Activated CD8-positive, alpha-beta T cell treated with anti-CD3 and anti-CD28 coated beads, Interleukin-2, amount 10 ng/mL, durations not matched to agents 7 days and 5 days (primary cell): ENCODE measurements around the gene SDK2. TPM values are rescaled to one million over a fixed set of nuclear protein-coding genes. Genes with fewer than 3 reads are reported as not detected.
"Not testable (repeated sequence)": the region's sequence is repeated elsewhere in the genome, so short reads cannot be mapped to it uniquely, and the experiment has no call there.

Experiments
- ATAC-seq: fragments of 150-1000 bp; cut with Tn5 transposase; one replicate; pipeline ENCODE4 v1.10.0; 2021; ENCODE audit warnings: moderate library complexity
- CTCF ChIA-PET: fragments of 350-600 bp; sonication (Branson Sonifier 250); formaldehyde crosslinking; loops from one replicate; lab custom pipeline; 2021; ENCODE audit warnings: antibody characterized with exemption; lab: Charles Lee
- POLR2A ChIA-PET: fragments of 350-600 bp; sonication (Branson Sonifier 250); formaldehyde crosslinking; loops from one replicate; lab custom pipeline; 2021; ENCODE audit warnings: antibody characterized with exemption; lab: Charles Lee
- DNase-seq: peaks from one replicate; pipeline ENCODE4 v3.0.0-alpha.2; 2020
- H3K27ac Mint-ChIP-seq: one replicate; pipeline ENCODE4 v1.8.0; 2021; ENCODE audit warnings: mild to moderate bottlenecking, mixed read lengths
- H3K27me3 Mint-ChIP-seq: one replicate; pipeline ENCODE4 v1.8.0; 2021; ENCODE audit warnings: low read depth, mixed read lengths
- H3K36me3 Mint-ChIP-seq: one replicate; pipeline ENCODE4 v1.8.0; 2021; ENCODE audit warnings: low read depth, mixed read lengths
- H3K4me1 Mint-ChIP-seq: one replicate; pipeline ENCODE4 v1.8.0; 2021; ENCODE audit warnings: low read depth, mixed read lengths
- H3K4me3 Mint-ChIP-seq: one replicate; pipeline ENCODE4 v1.8.0; 2021; ENCODE audit warnings: mild to moderate bottlenecking, mixed read lengths
- H3K9me3 Mint-ChIP-seq: one replicate; pipeline ENCODE4 v1.8.0; 2022; ENCODE audit warnings: mixed read lengths; ENCODE audit not compliant: insufficient read depth
- total RNA-seq, 2 experiments: library from RNA; stranded (reverse); gene quantifications; one replicate each; pipeline ENCODE4 v1.2.3, GENCODE V29; 2021

SDK2 gene
- total RNA-seq, 2 experiments from 2014 or later: 18.4 to 20.0 TPM

DNA sequence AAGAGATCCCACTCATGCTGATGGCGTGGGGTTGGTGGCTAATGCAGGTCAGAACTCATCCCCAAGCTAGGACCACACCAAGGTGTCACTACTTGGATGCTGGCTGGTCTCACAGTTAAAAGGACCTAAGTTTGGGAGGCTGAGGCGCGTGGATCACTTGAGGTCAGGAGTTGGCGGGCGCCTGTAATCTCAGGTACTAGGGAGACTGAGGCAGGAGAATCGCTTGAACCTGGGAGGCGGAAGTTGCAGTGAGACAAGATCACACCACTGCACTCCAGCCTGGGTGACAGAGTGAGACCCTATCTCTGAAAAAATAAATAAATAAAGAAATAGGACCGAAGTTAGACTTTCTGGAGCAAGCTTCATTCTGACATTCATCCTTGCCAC lies 325.8 kb downstream of the SDK2 start:
- ATAC-seq: no peak
- ChIA-PET CTCF (interaction anchor here (0.8 to 0.9 kb wide), 2 partner anchors 11 to 52 kb away, joined by 3 read pairs; no protein-coding TSS in a partner anchor), POLR2A (no interaction called here)
- no peak overlapping the region for H3K27ac Mint-ChIP-seq
- H3K36me3 Mint-ChIP-seq: no peaks in the 10 kb centered on the region
- H3K27me3 Mint-ChIP-seq: peaks cover 6% of the 10 kb centered on the region
- no peaks in the 10 kb centered on the region for H3K4me1 Mint-ChIP-seq
- no peaks in the 10 kb centered on the region for H3K9me3 Mint-ChIP-seq
- no peak overlapping the region for H3K4me3 Mint-ChIP-seq
- DNase-seq: no peak

DNA sequence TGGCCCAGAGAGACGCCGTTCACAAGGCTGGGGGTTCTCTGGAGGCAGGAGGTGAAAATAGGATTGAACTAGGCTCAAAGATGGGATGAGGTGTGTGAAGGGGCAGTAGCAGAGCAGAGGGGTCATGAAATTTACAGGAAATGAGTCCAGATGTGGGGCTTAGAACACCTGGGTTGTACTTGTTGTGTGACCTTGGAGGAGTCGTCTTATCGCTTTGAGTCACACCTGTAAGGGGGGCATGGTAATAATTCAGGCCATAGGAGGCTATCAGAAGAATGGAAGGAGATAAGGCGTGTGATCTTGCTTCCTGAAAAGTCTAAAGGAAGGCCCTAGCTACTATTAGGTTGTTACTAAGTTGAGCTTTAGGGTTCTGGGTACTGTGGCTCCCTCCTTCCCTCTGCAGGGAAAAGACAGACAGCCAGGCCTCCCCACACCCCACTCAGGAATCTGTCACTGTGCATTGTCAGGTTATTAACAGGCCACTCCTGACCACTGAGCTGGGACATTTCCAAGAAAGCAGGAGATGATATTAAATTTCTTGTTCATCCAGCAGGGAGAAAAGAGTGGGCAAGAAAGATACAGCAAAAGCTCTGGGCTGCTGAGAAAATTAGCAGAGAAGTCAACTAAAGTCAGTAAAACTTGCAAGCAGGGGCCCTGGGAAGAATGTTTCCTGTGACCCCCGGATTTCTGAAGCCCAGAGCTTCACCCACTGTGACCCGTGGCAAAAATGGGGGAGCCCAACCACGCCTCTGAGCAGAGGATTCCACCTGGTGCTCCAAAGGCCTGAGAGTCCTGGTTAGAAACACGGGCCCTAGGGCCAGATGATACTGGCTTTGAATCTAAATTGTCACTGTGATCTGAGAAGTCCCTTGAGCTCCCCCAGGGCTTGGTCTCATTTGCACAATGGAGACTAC lies 326.5 kb downstream of the SDK2 start:
- ChIA-PET CTCF (interaction anchor here (0.5 to 0.9 kb wide), 3 partner anchors 11 to 645 kb away, joined by 3 read pairs; no protein-coding TSS in a partner anchor), POLR2A (no interaction called here)
- H3K27ac Mint-ChIP-seq: no peak overlapping the region
- no peak for ATAC-seq
- H3K4me3 Mint-ChIP-seq: no peak overlapping the region
- H3K36me3 Mint-ChIP-seq: no peaks in the 10 kb centered on the region
- no peaks in the 10 kb centered on the region for H3K9me3 Mint-ChIP-seq
- peaks cover 8% of the 10 kb centered on the region for H3K27me3 Mint-ChIP-seq
- DNase-seq: no peak
- no peaks in the 10 kb centered on the region for H3K4me1 Mint-ChIP-seq

DNA sequence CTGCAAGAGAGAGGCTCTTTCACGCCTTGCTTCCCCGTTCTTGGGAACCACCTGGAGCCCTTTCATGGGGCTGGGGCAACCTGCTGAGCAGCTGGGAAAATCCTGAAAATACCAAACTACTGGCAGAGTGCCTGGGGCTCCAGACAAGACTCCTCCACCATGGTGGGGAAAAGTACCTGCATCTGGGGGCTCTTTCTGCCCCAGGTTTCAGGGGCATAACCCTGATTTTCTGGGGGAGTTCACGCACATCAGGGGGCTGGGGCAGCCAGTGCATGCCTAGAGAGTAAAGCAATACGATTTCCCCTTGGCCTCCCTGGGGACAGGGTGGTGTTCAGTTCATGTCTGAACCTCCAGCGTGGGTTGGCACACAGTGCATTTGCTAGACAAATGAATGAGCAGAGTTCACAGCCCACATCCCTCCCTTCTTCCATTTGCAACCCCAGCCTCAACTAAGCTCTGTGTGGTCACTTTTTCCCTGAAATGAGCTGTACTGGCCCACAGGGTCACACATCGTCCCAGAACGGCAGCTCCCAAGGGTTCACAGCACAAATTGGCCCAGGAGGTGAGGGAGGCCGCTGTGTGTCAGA lies 327.2 kb downstream of the SDK2 start:
- ChIA-PET POLR2A (no interaction called here), CTCF (no interaction called here)
- peaks cover 6% of the 10 kb centered on the region for H3K27me3 Mint-ChIP-seq
- no peak overlapping the region for H3K27ac Mint-ChIP-seq
- peaks cover 5% of the 10 kb centered on the region for H3K4me1 Mint-ChIP-seq
- DNase-seq: no peak
- H3K36me3 Mint-ChIP-seq: no peaks in the 10 kb centered on the region
- no peak for ATAC-seq
- H3K4me3 Mint-ChIP-seq: no peak overlapping the region
- H3K9me3 Mint-ChIP-seq: no peaks in the 10 kb centered on the region

DNA sequence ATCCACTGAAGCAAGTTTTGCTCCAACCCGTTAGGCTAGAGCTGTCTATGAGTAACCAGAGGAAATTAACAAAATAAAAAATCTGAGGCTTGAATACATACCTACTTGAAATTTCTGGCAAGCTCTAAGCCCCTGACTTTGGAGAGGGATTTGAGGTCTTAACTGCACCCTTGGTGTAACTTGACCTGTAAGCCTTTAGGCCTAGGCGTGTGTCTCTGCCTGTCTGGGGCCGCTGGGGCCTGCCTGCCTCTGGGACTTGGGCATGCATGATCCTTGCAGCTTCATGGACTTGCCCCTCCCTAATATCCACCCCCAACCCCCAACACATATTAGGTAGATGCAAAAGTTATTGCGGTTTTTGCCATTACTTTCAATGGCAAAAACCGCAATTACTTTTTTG lies 328.8 kb downstream of the SDK2 start:
- Mint-ChIP-seq H3K27ac (no peak overlapping the region), H3K4me3 (no peak overlapping the region), H3K36me3 (no peaks in the 10 kb centered on the region), H3K27me3 (peaks cover 11% of the 10 kb centered on the region), H3K4me1 (peaks cover 8% of the 10 kb centered on the region), H3K9me3 (no peaks in the 10 kb centered on the region)
- POLR2A ChIA-PET: no interaction called here
- DNase-seq (no peak), ATAC-seq (no peak)
- CTCF ChIA-PET: interaction anchor here (2.1 kb wide), 1 partner anchor 54 kb away, joined by 7 read pairs; no protein-coding TSS in a partner anchor

DNA sequence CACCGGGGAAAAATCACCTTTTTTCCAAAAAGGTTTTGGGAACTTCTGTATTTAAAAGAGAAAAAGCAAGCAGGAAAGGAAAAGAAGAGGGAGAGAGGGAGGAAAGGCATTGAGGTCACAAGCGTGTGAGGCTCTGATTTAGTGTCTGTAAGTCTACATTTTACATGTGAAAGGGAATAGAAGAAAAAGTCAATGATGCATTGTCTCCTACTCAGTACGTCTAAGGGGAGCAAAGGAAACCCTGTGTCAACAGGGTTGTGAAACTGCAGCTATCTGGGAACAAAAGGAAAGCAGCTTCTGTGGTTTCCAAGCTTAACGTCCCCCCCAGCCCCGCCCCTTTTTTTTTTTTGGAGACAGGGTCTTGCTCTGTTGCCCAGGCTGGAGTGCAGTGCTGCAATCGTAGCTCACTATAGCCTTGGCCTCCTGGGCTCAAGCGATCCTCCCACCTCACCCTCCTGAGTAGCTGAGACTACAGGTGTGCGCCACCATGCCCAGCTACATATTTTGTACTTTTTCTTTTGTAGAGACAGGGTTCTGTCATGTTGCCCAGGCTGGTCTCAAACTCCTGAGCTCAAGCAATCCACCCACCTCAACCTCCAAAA lies 330.6 kb downstream of the SDK2 start:
- ATAC-seq (no peak), DNase-seq (no peak)
- Mint-ChIP-seq H3K36me3 (no peaks in the 10 kb centered on the region), H3K27ac (no peak overlapping the region), H3K4me1 (peaks cover 18% of the 10 kb centered on the region), H3K27me3 (peaks cover 17% of the 10 kb centered on the region), H3K9me3 (no peaks in the 10 kb centered on the region), H3K4me3 (no peak overlapping the region)
- POLR2A ChIA-PET: no interaction called here
- CTCF ChIA-PET: interaction anchor here (2.1 kb wide), 1 partner anchor 56 kb away, joined by 7 read pairs; no protein-coding TSS in a partner anchor

DNA sequence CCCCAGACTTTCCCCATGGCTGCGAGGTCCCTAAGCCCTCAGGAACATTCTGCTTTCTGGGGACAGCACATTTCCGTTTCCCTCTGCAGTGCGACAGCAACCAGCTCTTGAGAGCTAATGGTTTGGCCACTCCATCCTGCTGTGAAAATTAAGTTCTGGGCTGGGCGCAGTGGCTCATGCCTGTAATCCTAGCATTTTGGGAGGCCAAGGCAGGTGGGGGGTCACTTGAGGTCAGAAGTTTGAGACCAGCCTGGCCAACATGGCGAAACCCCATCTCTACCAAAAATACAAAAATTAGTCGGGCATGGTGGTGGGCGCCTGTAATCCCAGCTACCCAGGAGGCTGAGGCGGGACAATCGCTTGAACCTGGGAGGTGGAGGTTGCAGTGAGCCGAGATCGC lies 331.4 kb downstream of the SDK2 start:
- peaks cover 17% of the 10 kb centered on the region for H3K27me3 Mint-ChIP-seq
- H3K36me3 Mint-ChIP-seq, H3K9me3 Mint-ChIP-seq, POLR2A ChIA-PET, DNase-seq, H3K27ac Mint-ChIP-seq, ATAC-seq: not testable (repeated sequence)
- peaks cover 18% of the 10 kb centered on the region for H3K4me1 Mint-ChIP-seq
- peak overlapping the region; percentile 77 for H3K4me3 Mint-ChIP-seq
- CTCF ChIA-PET: interaction anchor here (0.8 to 2.5 kb wide), 2 partner anchors 57 to 58 kb away, joined by 3 to 17 read pairs; no protein-coding TSS in a partner anchor

DNA sequence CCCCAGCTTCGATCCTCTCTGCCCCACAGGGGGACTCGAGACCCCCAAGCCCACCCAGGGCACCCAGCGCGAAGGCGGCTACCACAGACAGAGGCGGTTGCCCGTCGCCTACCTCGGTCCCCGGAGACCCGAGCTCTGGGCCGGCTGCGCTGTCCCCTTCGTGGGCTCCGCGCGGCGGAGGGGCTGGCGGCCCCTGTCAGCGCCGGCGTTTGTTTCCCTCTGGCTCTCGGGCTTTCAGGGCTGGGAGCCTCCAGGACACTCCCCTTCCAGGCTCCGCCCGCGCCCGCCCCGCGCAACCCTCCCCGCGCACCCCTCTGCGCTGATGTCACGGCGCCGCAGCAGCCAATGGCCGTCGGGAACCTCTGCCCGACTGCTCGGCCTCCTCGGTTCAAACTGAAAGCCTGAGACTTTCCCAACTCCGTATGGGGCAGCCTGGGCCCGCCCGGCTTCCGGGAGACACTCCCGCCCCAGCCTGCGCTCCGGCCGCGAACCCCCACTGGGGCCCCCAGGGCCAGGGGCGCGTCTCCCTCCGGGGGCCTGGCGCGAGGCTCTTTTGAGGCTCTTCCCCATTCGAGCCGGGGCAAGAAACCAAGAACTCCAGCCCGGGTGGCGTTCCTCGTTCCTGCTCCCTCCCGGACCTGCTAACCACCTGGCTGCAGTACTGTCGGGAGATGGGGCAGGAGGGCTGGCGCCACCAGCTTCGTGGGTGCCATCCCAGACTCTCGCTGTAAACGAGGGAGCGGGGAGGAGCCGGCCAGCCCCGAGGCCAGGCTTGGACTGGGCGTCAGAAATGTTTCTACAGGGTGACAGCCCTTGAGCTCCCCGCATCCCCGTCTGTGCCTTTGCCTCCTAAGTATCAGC lies 332.2 kb downstream of the SDK2 start, which contains the start of gene CDC42EP4:
Gene CDC42EP4 (minus strand): TSS at position 221 of the 861 bp plus-strand sequence. CDS start 25,501 bp downstream, outside the sequence.
- POLR2A ChIA-PET: interaction anchor here (0.6 kb wide), 1 partner anchor 255 kb away, joined by 3 read pairs; no protein-coding TSS in a partner anchor
- Mint-ChIP-seq H3K27me3 (peaks cover 17% of the 10 kb centered on the region), H3K27ac (no peak within 1 kb of the TSS), H3K9me3 (no peaks in the 10 kb centered on the region), H3K36me3 (no peaks in the 10 kb centered on the region), H3K4me1 (peaks cover 18% of the 10 kb centered on the region), H3K4me3 (peak within 1 kb of the TSS; percentile 77)
- peak; percentile 96 for ATAC-seq
- CTCF ChIA-PET: interaction anchor here (0.8 to 2.5 kb wide), 4 partner anchors 14 to 584 kb away, joined by 3 to 17 read pairs (median 5); no protein-coding TSS in a partner anchor
- DNase-seq: peak; percentile 88

DNA sequence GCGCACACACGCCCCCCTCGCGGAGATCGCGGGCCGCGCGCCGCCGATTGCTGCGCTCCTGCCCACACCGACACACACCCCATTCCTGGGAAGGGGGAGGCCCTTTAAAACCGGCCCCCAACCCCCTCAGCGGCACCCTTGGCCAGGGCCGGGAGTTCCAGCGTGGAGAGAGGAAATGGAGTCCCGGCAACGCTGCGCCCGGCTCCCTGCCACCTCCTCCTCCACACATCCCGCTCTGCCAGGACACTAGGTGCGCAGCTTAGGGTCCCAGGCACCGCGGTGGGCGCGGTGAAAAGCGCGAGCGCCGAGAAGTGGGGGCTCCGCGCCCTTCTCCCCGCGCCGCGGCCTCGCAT lies 332.8 kb downstream of the SDK2 start:
- ATAC-seq: peak; percentile 12
- Mint-ChIP-seq H3K27ac (no peak overlapping the region), H3K36me3 (no peaks in the 10 kb centered on the region), H3K9me3 (no peaks in the 10 kb centered on the region), H3K4me1 (peaks cover 18% of the 10 kb centered on the region), H3K4me3 (peak overlapping the region; percentile 77), H3K27me3 (peaks cover 20% of the 10 kb centered on the region)
- POLR2A ChIA-PET: interaction anchor here (1.0 kb wide), 1 partner anchor 20 kb away, joined by 3 read pairs; no protein-coding TSS in a partner anchor
- CTCF ChIA-PET: interaction anchor here (0.8 to 2.5 kb wide), 8 partner anchors 9 to 584 kb away, joined by 3 to 17 read pairs (median 4); no protein-coding TSS in a partner anchor
- peak; percentile 22 for DNase-seq

DNA sequence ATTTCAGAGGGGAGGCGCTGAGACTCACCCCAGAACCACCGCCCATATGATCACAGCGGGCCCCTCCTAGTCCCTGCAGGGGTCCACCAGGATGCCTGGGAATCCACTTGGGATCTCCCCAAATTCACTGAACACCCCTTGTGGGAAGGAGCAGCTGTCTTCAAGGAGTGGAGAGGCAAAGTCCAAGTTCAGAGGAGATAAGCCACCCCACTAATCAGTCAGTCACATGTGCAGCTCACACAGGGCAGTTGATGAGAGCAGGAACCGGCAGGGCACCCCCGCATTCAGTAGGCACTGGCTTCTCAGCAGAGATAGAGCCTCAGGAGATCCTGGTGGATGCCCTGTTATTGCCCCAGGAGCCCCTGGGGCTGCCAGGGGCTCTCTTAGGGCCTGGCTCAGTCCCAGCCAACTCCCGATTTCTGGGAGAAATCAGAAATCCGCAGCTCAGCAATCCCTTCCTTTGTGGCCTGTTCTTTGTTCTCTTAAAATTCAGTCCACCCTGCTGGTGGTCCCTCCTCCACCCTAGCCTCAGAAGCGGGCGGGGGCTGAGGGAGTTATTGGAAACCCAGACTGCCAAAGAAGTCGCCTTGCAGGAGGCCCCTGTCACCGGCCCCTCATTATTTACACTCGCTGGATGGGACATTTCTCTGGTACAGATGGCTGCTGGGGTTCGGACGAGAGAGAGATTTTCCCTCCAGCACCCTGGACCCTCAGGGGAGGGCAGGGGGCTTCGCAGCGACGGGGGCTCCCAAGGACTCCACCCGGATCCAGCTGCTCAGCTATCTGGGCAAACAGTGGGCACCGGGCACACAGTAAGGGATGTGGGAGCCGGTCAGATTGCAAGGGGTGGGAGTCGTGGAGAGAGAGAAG lies 334.3 kb downstream of the SDK2 start:
- Mint-ChIP-seq H3K9me3 (no peaks in the 10 kb centered on the region), H3K36me3 (no peaks in the 10 kb centered on the region), H3K4me1 (peaks cover 22% of the 10 kb centered on the region), H3K27me3 (peaks cover 20% of the 10 kb centered on the region), H3K27ac (no peak overlapping the region), H3K4me3 (peak overlapping the region; percentile 74)
- DNase-seq: no peak
- no peak for ATAC-seq
- CTCF ChIA-PET: interaction anchor here (0.8 to 2.5 kb wide), 8 partner anchors 7 to 753 kb away, joined by 3 to 17 read pairs (median 4); no protein-coding TSS in a partner anchor
- POLR2A ChIA-PET: interaction anchor here (1.0 kb wide), 1 partner anchor 19 kb away, joined by 3 read pairs; no protein-coding TSS in a partner anchor

DNA sequence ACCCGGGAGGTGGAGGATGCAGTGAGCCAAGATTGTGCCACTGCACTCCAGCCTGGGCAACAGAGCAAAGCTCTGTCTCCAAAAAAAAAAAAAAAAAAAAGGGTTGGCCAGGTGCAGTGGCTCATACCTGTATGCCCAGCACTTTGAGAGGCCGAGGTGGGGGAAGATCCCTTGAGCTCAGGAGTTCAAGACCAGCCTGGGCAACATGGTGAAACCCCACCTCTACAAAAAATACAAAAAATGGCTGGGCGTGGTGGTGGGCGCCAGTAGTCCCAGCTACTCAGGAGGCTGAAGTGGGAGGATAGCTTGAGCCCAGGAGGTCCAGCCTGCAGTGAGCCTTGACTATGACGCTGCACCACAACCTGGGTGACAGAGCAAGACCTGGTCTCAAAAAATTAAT lies 335.3 kb downstream of the SDK2 start:
- H3K27me3 Mint-ChIP-seq: peaks cover 20% of the 10 kb centered on the region
- DNase-seq, H3K4me3 Mint-ChIP-seq, H3K36me3 Mint-ChIP-seq, H3K9me3 Mint-ChIP-seq, ATAC-seq, H3K27ac Mint-ChIP-seq, POLR2A ChIA-PET: not testable (repeated sequence)
- peaks cover 22% of the 10 kb centered on the region for H3K4me1 Mint-ChIP-seq
- CTCF ChIA-PET: interaction anchor here (2.4 kb wide), 1 partner anchor 61 kb away, joined by 7 read pairs; no protein-coding TSS in a partner anchor
